Kidney capillary endothelial cell (primary cell): ENCODE data around the gene PLA1A.

ENCODE experiments used
- DNase-seq: peaks from one replicate; pipeline ENCODE4 v3.0.0-alpha.2; 2018; ENCODE audit warnings: low spot score

The PLA1A gene

GRCh38 chr3:119637679-119638477, 40.2 kb downstream of the PLA1A start:
- peak; percentile 78 for DNase-seq

GRCh38 chr3:119639494-119640350, 42.0 kb downstream of the PLA1A start:
- DNase-seq = no peak

GRCh38 chr3:119641416-119641815, 43.7 kb downstream of the PLA1A start:
- DNase-seq = no peak

- DNase-seq = no peak
Measured at GRCh38 chr3:119642746-119643473, 45.2 kb downstream of the PLA1A start.

GRCh38 chr3:119643528-119643927, 45.8 kb downstream of the PLA1A start:
- DNase-seq = peak; percentile 62

GRCh38 chr3:119644481-119644880, 46.8 kb downstream of the PLA1A start:
- no peak for DNase-seq

DNA sequence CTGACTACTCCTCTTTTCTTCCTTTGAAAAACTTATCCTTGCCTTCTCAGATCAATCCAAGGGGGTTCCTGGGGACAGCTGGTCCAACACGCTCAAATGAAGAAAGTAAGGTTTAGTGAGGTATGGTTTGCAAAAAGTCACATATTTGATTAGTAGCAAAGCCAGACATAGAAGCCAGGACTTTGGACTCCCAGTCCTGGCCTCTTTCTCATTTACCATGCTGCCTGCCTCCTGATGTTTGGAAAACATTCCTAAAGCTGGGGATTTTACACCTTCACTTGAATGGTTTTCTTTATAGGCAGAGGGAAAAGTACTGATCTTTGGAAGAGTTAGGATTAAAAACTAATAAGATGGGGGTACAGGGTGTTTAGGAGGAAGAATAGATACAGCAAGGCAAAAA, 48.1 kb downstream of the PLA1A start:
- DNase-seq = no peak

GRCh38 chr3:119647171-119647570, 49.5 kb downstream of the PLA1A start:
- DNase-seq = no peak

DNA sequence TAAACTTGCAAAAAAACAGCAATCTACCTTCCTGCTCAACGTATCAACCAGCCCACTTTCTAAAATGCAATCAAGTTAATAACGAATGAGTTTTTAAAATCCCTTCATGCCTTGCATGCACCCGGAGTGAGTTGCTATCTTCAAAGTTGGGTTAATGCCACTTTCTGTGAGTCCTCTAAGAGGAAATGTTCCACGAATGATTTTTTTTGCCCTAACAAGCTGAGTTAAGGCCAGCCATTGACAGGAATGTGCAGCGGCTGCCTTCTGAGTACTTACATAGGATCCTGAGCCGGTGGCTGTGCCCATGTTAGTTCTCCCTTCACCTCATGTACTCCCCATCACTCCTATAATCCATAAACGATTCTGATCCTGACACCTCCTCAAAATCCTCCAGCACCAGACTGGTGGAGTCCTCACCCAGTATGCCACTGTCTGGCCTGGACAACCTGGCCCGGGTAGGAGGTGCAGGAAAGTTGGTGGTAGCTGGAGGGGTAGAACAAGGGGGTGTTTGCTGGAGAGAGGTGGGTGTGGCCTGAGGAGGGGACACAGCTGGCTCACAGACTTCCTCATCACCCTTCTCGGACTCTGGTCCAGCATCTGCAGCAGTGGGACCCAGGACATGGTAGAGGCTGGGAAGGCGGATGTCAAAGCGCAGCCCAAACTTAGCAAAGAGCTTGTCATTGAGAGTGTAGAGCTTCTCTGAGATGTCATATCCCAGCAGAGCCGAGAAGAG, 50.3 kb downstream of the PLA1A start:
- DNase-seq = no peak

DNA sequence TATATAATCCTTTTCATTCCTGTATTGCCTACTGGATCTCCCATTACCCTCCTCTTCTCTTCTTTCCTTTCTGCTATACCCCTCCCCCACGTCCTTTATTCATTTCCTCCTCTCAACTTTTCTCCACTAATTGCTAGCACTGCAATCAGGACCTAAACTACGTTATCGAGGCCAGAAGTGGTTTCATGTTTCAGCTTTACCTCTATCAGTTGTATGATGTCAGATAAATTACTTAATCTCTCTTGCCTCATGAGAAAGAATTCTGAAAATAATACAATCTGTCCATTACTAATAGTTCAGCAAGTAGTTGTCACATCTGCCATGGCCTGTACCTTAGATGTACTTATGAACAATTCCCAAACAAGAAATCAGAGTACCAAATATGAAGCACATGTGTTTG, 52.1 kb downstream of the PLA1A start:
- DNase-seq = no peak

DNA sequence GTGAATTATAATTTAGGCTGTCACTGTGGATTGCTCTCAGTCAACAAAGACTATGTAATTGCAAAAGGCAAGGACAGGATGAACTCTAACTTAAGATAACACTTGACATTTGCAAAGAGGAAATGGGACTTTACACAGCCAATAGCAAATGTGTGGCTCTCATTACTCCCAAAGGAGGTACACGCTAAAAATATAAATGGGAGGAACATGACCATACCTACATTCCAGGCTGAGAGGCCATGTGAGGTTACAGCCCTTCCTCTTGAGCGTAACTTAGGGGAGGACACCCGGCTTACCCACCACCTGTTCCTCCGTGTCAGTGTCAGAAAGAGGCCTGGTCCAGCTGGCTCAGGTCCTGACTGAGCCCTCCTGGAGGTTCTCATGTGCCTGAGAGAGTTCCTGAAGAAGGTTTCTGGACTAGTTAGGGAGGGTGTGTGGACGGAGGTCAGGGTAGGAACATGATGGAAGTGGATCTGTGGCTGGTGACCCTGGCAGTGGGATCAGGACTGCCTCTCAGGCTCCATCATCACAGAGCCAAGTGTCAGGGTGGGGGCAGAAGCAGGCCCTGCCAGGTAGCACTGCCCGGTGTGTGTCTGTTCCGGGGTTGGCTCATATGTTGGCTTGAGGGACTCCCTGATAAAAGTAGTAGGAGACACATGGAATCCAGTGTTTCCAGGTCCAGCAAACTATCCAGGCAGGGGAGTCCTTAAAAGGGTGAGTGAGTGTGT, 54.8 kb downstream of the PLA1A start:
- no peak for DNase-seq

GRCh38 chr3:119653876-119654275, 56.2 kb downstream of the PLA1A start:
- DNase-seq = no peak

GRCh38 chr3:119657887-119658702, 60.4 kb downstream of the PLA1A start:
- no peak for DNase-seq

DNA sequence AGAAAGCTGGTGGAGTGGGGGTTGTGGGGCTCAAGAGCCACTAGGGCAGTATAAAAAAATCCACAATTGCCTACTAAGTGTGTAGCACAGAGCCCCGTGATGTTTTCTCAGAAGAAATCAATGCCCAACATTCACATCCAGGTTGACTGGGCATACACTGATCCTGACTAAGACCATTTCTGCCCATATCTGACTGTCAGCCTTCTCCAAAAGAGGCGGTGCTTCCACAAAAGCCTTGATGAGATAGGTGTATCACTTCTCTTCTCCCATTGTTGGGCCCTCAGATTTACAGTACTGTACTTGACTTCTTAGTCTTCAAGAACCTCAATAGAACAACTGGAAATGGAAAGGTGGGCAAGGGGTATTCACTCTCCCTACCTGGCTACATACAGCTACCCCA, 61.3 kb downstream of the PLA1A start:
- no peak for DNase-seq

GRCh38 chr3:119659606-119660291, 62.1 kb downstream of the PLA1A start:
- DNase-seq = no peak

DNA sequence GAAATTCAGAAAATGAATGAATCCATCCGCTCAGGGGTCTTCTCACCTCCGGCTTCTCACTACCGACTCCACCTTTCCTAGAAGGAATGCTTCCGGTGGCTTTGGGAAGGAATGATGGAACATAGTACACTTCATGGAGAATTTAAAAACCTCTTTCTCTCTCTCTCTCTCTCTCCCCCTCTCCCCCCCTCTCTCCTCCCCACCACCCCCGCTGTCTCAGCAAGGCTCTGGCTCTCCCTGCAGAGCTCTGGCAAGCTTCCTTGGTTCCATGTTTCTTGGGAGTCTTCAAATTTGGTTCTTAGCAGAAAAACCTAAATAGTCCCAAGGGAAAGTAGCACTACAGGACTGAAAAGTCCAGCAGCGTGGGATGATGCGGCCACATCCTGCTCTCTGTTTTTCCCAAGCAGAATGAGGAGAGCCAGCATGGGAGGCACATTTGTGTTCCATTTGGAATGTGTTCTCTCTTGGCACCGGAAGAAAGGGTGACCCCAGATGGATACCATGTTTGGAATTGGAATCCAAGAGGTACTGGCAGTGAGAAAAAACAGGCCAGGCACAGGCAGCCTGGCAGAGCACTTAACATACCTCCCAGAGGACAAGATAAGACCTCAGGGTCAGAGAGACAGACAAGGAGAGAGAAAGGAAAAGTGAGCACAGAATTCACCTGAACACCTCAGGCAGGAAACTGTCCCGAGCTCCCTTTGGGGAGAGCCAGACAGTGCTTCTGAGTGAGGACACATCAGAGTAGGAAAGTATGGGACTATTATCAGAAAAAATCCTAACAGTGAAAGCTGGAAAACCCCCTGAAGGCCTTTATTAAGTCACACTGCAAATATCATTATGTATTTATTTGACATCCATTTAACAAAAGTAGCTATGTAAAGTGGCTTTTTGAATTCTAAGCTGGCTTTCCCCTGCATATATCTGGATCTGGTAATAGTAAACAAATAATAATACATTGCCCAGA, 63.1 kb downstream of the PLA1A start, which contains the start of gene POPDC2:
TSS of gene POPDC2 (minus strand) at position 116 of the 967 bp plus-strand sequence. CDS start 166 bp downstream, outside the sequence.
- DNase-seq = no peak

DNA sequence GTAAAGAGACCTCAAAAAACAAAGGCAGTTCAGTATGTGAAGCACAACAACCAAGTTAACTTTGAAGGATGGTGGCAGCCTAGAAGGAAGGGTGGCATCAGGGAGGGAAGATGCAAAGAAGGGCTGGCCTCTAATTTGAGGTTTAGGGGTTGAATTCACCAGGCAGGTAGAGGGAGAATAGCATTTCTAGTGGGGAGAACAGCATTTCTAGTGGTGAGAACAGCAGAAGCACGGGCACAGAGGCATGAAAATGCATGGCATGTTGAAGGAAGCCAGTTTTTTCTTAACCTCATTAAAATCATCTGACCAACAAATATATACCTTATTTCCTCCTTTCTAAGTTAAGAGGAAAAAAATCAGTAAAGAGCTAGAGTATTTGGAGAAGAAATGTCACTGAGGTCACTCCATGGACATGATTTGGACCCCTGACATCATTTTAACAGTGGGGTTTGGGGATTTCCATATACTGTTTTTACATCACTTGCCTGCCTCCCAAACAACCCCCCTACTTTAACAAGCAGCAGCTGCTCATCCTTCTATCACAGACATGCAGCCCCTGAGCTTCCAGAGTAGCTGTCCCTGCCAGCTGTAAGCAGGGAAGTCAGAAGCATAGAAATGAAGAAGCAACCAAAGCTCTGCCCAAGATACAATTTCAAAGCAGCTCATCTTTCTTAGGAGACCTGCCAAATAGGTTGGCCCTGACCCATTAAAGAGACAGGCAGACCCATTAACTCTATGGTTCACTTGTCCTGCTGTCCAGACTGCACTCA, 65.1 kb downstream of the PLA1A start:
- no peak for DNase-seq

DNA sequence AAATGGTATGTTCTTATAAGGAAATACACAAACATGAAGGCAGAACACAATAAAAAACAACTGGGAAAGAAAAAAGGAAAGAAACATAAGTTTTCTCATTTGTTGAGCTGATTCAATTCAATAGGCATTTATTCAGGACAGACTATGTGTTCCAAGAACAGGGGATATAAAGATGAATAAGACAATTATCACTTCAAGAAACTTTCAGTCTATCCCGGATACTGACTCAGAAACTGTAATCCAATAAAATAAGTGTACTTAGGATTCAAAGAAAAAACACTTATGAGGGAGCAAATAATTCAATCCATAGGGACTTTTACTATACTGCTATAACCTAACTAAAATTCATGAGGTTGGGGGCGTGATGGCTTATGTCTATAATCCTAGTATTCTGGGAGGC, 66.2 kb downstream of the PLA1A start:
- DNase-seq = no peak
